Effector memory CD4-positive, alpha-beta T cell (primary cell): ENCODE measurements around the gene SLITRK1.

Source experiments
- DNase-seq, 3 donors: peaks; one replicate each; pipeline ENCODE4 v3.0.0-alpha.2; 2020
- H3K27ac ChIP-seq: 2 replicates; pipeline ENCODE4 v1.7.0; 2013; ENCODE audit warnings: mild to moderate bottlenecking, low read length, moderate library complexity; ENCODE audit not compliant: insufficient read depth, poor library complexity, severe bottlenecking
- H3K27me3 ChIP-seq: replicated peaks from 2 replicates; pipeline ENCODE4 v1.7.0; 2013; ENCODE audit warnings: mild to moderate bottlenecking, low read length; ENCODE audit not compliant: insufficient read depth, control insufficient read depth, poor library complexity, severe bottlenecking
- H3K36me3 ChIP-seq: 2 replicates; pipeline ENCODE4 v1.7.0; 2013; ENCODE audit warnings: mild to moderate bottlenecking, low read length, moderate library complexity; ENCODE audit not compliant: control insufficient read depth, insufficient read depth
- H3K4me1 ChIP-seq: 2 replicates; pipeline ENCODE4 v1.7.0; 2013; ENCODE audit warnings: low read length, mild to moderate bottlenecking; ENCODE audit not compliant: control insufficient read depth, insufficient read depth, poor library complexity, severe bottlenecking
- H3K4me3 ChIP-seq: 2 replicates; pipeline ENCODE4 v1.7.0; 2013; ENCODE audit warnings: low read length, low read depth, mild to moderate bottlenecking; ENCODE audit not compliant: insufficient read depth, poor library complexity, severe bottlenecking
- H3K9me3 ChIP-seq: 2 replicates; pipeline ENCODE4 v1.7.0; 2013; ENCODE audit warnings: mild to moderate bottlenecking, low read length, moderate library complexity; ENCODE audit not compliant: control insufficient read depth
- total RNA-seq, 3 donors: gene quantifications; one replicate each; lab custom pipeline; 2026; lab: John Stamatoyannopoulos, UW

SLITRK1 gene, protein sequence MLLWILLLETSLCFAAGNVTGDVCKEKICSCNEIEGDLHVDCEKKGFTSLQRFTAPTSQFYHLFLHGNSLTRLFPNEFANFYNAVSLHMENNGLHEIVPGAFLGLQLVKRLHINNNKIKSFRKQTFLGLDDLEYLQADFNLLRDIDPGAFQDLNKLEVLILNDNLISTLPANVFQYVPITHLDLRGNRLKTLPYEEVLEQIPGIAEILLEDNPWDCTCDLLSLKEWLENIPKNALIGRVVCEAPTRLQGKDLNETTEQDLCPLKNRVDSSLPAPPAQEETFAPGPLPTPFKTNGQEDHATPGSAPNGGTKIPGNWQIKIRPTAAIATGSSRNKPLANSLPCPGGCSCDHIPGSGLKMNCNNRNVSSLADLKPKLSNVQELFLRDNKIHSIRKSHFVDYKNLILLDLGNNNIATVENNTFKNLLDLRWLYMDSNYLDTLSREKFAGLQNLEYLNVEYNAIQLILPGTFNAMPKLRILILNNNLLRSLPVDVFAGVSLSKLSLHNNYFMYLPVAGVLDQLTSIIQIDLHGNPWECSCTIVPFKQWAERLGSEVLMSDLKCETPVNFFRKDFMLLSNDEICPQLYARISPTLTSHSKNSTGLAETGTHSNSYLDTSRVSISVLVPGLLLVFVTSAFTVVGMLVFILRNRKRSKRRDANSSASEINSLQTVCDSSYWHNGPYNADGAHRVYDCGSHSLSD
- total RNA-seq: 0 reads per million in 3 donors

DNA sequence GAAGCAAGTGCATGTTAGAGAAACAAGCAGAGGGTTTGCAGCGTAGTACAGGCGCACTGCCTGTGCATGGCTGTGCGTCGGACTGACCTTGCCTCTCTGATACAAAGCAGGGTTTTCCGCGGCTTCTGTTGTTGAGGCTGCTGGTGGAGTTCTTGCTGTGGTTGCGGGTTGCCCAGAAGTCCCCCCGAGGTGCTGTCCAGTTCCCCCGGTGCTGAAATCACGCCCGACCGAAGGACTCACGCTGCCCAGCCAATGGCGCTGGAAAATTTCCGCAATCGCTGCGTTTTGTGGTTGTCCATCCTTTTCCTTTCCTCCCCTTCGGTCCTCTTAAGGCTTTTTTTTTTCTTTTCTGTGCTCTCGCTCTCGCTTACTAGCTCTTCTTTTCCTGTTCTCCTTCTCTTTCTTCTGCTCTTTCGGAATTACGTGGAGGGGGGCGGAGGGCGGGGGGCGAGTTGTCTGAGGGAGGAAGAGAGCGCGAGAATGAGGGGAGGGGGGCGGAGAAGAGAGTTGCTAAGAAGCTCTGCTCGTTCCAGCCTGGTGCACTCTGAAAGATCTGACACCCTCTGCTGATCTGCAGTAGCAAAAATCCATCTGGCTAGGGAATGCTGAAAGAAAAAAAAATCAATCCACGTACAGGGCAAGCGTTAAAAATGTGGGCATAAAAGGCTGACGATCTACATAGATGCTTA lies at the start of gene SLITRK1:
TSS of gene SLITRK1 (minus strand) at position 558 of the 689 bp plus-strand sequence. CDS start 967 bp downstream, outside the sequence.
- no peak for DNase-seq
- H3K4me3 ChIP-seq: no peak within 1 kb of the TSS
- peaks cover 13% of the 10 kb centered on the region for H3K27me3 ChIP-seq

DNA sequence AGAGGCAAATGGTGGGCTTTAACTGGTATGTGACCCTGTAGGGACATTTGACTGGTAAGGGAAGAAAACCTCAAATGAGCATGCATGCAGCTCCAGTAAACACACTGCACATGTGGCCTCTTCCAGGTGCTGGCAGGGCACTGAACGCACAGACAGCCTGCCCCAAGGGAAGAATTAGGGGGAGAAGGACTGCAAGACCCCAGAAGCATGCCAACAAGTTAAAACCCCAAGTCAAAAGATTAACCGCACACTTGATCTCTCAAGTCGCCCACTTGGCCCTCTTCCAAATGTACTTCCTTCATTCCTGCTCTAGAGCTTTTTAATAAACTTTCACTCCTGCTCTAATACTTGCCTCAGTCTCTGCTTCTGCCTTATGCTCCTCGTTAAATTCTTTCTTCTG lies 46.9 kb upstream of the SLITRK1 start:
- Histone ChIP-seq H3K4me3 (no peak overlapping the region), H3K27ac (no peak overlapping the region), H3K36me3 (no peaks in the 10 kb centered on the region), H3K27me3 (no peaks in the 10 kb centered on the region), H3K9me3 (no peaks in the 10 kb centered on the region), H3K4me1 (no peaks in the 10 kb centered on the region)
- no peak for DNase-seq

More for the DNA sequence above, at the start of gene SLITRK1:
- Histone ChIP-seq H3K4me1 (no peaks in the 10 kb centered on the region), H3K9me3 (no peaks in the 10 kb centered on the region), H3K36me3 (no peaks in the 10 kb centered on the region), H3K27ac (no peak within 1 kb of the TSS)

DNA sequence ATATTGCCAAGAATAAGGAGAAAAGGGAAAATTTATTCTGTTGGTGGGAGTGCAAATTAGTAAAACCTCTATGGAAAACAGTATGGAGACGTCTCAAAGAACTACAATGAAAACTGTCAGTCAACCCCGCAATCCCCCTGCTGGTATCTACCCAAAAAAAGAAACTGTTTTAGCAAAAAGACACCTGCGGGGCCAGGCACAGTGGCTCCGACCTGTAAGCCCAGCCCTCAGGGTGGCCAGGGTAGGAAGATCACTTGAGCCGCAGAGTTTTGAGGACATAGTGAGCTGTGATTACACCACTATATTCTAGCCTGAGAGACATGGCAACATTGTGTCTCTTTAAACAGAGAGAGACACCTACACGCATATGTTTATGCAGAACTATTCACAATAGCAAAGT lies 37.5 kb upstream of the SLITRK1 start:
- no peaks in the 10 kb centered on the region for H3K36me3 ChIP-seq
- H3K9me3 ChIP-seq: no peaks in the 10 kb centered on the region
- H3K27me3 ChIP-seq: no peaks in the 10 kb centered on the region
- H3K27ac ChIP-seq: no peak overlapping the region
- DNase-seq: no peak
- no peaks in the 10 kb centered on the region for H3K4me1 ChIP-seq
- no peak overlapping the region for H3K4me3 ChIP-seq

DNA sequence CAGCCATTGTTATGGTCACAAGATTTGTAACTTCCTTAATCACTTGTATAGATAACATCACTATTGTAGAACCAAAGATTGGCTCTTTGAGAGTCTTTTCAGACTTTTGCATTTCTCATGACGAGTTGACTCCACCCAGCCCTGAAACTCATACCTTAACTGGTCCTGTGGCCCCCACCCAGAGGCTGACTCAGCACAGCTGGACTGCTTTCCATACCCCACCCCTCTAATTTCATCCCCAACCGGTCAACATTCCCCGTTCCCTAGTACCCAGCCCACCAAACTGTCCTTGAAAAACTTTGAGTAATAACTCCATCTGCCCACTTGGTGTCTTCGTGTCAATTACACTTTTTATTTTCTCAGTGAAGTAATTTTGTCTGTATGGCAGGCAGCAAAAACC lies 32.1 kb upstream of the SLITRK1 start:
- no peaks in the 10 kb centered on the region for H3K27me3 ChIP-seq
- H3K36me3 ChIP-seq: no peaks in the 10 kb centered on the region
- no peak overlapping the region for H3K4me3 ChIP-seq
- DNase-seq: no peak
- no peaks in the 10 kb centered on the region for H3K9me3 ChIP-seq
- H3K4me1 ChIP-seq: no peaks in the 10 kb centered on the region
- no peak overlapping the region for H3K27ac ChIP-seq

DNA sequence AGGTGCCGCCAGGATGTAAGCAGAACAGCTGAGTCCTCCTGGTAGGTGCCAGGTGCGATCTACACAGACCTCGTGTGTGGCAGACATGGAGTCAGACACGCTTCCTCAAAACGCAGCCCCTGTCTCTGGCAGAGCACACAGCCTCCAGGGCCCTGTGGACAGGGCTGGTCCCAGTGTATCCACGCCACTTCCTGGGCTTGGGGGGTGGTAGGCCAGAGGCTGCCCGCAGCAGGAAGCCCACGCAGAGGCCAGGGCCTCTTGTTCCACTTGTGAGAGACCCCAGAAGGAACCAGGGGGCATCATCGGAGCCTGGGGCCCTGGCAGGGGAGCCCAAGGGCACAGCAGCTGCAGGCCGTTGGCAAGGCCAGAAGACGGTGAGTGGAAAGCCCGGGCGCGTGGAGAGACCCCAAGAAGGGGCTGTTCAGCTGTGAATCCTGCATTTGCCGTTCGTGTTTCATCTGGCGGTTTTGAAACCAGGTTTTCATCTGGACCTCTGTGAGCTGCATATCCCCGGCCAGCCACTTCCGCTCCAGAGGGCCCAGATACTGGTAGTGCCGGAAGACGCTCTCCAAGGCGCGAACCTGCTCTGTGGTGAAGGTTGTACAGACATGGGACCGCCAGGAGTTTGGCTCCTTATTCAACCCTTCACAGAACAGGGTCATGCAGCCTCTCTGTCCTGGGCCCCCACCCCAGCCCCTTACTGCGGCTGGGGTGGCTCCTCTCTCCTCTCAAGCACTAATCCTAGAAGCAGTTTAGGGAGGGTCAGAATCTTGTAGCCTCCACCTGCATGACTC lies 25.1 kb upstream of the SLITRK1 start:
- Histone ChIP-seq H3K4me3 (no peak overlapping the region), H3K27ac (no peak overlapping the region), H3K27me3 (no peaks in the 10 kb centered on the region), H3K36me3 (no peaks in the 10 kb centered on the region), H3K4me1 (no peaks in the 10 kb centered on the region), H3K9me3 (no peaks in the 10 kb centered on the region)
- no peak for DNase-seq

DNA sequence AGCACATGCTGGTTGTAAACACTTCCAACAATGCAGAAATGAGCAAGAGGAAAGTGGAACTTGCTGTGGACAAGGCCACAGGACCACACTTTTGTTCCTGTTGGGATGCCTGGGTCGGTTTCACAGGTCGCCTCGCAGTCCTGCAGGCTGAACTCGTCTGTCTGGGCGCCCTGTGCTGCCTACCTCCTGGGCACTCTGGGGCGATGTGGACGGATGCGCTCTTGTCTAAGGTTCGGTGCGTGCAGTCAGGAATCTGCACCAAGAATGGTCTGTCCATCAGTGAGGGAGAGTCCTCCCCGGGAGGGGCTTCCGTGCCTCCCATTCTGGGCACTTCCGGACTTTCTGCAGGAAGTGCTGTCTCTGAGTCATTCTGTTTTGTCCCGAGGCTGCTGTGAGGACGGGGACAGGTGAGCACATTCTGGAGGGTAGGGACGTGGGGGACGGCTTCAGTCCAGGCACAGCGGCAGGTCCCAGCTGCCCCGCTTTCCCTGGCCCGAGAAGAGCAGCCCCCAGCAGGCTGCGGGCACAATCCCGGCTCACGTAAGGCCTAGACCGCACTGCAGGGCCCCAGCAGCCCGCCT lies 24.1 kb upstream of the SLITRK1 start:
- no peaks in the 10 kb centered on the region for H3K27me3 ChIP-seq
- H3K36me3 ChIP-seq: no peaks in the 10 kb centered on the region
- no peak for DNase-seq
- H3K9me3 ChIP-seq: no peaks in the 10 kb centered on the region
- no peak overlapping the region for H3K4me3 ChIP-seq
- H3K27ac ChIP-seq: no peak overlapping the region
- H3K4me1 ChIP-seq: no peaks in the 10 kb centered on the region

DNA sequence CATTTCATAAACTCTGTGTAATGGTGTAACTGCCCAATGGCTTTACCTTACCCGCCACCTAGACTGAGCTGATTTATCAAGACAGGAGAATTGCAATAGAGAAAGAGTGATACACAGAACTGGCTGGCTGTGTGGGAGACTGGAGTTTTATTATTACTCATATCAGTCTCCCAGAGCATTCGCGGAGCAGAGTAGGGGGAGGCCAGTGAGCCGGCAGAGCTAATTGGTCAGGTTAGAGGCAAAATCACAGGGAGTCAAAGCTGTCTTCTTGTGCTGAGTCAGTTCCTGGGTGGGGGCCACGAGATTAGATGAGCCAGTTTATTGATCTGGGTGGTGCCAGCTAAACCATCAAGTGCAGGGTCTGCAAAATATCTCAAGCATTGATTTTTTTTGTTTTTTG lies 23.4 kb upstream of the SLITRK1 start:
- Histone ChIP-seq H3K27me3 (no peaks in the 10 kb centered on the region), H3K4me1 (no peaks in the 10 kb centered on the region), H3K36me3 (no peaks in the 10 kb centered on the region), H3K27ac (no peak overlapping the region), H3K4me3 (no peak overlapping the region), H3K9me3 (no peaks in the 10 kb centered on the region)
- DNase-seq: no peak

DNA sequence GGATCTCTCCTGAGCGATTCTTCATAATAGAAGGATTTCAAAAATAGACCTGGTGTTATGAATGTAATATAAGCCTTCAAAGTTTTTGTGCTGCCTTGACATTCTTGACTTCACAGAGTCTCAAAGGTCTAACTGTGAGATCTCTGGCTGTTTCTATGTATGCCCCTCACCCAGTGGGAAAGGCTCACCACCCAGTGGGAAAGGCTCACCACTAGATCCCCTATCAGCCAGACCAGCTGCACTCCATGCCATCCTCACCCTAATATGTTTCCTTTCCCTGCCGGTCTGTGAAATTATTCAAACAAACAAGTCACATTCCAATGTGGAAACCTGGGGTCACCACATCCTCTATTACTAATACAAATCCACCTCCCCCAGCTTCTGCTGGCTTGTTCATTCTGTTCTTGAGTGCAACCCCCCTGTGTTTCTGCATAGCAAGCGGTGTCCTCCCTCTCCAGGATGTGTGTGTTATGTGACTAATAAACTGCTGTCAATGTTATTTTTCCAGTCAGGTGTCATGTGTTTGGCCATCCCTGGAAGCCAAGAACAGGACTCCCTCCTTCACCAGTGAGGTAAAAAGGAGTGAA lies 13.8 kb upstream of the SLITRK1 start:
- H3K36me3 ChIP-seq: no peaks in the 10 kb centered on the region
- DNase-seq: no peak
- H3K4me1 ChIP-seq: no peaks in the 10 kb centered on the region
- H3K27ac ChIP-seq: no peak overlapping the region
- H3K27me3 ChIP-seq: no peaks in the 10 kb centered on the region
- H3K4me3 ChIP-seq: no peak overlapping the region
- no peaks in the 10 kb centered on the region for H3K9me3 ChIP-seq

DNA sequence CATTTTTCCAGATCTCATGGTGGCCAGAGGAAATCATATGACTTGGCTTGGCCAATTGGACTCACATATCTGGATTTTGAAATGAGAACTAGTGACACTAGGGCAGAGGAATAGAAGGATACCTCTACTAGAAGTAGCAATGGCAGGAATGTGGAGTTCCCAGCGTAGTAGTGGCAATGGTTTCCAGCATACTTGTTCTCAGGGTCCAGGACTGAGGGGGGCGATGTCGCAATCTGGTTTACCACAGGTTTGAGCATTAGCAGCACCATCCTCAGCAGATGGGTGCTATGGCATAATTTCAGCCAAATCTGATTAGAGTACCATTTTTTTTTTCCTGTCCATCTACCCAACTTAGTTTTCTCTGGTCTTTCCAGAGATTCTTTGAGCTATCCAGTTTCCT lies 8.1 kb upstream of the SLITRK1 start:
- no peaks in the 10 kb centered on the region for H3K36me3 ChIP-seq
- no peak for DNase-seq
- no peaks in the 10 kb centered on the region for H3K27me3 ChIP-seq
- H3K4me1 ChIP-seq: no peaks in the 10 kb centered on the region
- no peaks in the 10 kb centered on the region for H3K9me3 ChIP-seq
- no peak overlapping the region for H3K27ac ChIP-seq
- no peak overlapping the region for H3K4me3 ChIP-seq
